ENCODE measurements around the gene ERMN. TPM values are rescaled to one million over a fixed set of nuclear protein-coding genes. Genes with fewer than 3 reads are reported as not detected.
"Not testable (repeated sequence)": the region's sequence is repeated elsewhere in the genome, so short reads cannot be mapped to it uniquely, and the experiment has no call there.

The ERMN gene, protein sequence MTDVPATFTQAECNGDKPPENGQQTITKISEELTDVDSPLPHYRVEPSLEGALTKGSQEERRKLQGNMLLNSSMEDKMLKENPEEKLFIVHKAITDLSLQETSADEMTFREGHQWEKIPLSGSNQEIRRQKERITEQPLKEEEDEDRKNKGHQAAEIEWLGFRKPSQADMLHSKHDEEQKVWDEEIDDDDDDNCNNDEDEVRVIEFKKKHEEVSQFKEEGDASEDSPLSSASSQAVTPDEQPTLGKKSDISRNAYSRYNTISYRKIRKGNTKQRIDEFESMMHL
- total RNA-seq (2014; rRNA removed; shearing (Covaris generic); ENCODE audit: low replicate concordance): not detected in 2 replicates

DNA sequence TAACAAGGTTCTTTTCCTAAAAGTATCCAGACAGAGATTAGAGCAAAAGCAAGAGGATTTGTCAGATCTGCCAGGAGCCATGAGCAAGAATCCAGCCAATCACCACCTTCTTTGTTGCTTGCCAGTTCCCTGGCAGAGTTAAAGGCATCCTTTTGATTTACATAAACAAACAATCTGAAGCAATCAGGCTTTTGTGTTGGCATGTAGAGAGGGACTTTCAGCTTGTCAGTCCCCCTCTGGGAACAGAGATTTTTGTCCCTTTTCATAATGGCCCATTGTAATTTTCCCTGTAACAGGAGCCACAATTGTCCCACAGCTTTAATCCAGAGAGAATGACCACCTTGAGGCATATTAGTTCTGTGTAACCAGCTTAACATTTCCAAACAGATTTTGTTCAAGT lies at the start of gene ERMN:
Gene ERMN, minus strand, starts transcription at position 39 of the 400 bp plus-strand sequence. CDS start 182 bp downstream, outside the sequence.
- DNase-seq (ENCODE audit: low read depth): no peak

DNA sequence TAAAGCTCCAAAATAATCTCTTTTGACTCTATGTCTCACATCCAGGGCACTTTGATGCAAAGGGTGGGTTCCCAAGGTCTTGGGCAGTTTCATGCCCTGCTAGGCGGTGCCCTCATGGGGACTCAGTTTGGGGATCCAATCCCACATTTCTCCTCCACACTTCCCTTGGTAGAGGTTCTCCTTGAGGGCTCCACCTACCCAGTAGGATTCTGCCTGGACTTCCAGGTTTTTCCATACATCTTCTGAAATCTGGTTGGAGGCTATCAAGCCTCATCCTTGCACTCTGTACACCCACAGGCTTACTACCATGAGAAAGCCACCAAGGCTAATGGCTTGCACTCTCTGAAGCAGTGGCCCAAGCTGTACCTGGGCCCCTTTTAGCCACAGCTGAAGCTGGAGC lies 49.8 kb upstream of the ERMN start:
- in situ Hi-C loops (cut with HindIII; ENCODE audit: low pct_unique_long_range_greater_than_20kb, low sequenced_read_pairs): no loop called here
- no peak for DNase-seq (ENCODE audit: low read depth)

More for the DNA sequence above, at the start of gene ERMN:
- in situ Hi-C loops (cut with HindIII; ENCODE audit: low pct_unique_long_range_greater_than_20kb, low sequenced_read_pairs): no loop called here

GRCh38 chr2:157368508-157368907 lies 42.9 kb upstream of the ERMN start:
- in situ Hi-C loops (cut with HindIII; ENCODE audit: low pct_unique_long_range_greater_than_20kb, low sequenced_read_pairs); DNase-seq (ENCODE audit: low read depth): not testable (repeated sequence)

GRCh38 chr2:157367704-157368103 lies 42.1 kb upstream of the ERMN start:
- DNase-seq (ENCODE audit: low read depth): no peak
- in situ Hi-C loops (cut with HindIII; ENCODE audit: low pct_unique_long_range_greater_than_20kb, low sequenced_read_pairs): no loop called here

DNA sequence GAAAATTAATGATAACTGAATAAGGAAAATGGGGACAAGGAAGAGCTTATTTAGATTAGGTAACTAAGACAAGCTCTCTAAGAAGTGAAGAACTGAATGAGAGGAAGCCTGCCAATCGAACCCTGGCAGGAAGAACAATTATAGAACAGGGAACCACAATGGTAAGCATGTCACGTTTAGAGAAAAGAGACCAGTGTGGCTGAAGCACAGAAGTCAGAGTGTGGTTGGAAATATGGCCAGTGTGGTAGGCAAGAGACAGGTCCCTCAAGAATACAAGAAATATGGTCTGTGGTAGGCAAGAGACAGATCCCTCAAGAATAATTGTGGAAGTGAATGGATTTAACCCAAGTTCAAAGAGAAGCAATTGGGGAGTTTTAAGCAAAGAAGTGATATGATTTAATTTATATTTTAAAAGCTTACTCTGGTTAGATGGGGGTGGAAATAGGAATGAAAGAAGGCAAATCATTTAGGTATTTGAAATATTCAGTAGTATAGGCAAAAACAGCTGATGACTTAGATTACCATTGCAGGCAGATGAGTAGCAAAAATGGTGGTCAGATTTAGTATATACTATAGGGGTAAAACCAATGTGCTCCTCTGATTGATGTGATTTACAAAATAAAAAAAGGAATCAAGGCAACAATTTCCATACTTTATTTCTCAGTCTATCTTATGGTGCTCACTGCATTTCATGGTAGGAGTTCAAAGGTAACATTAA lies 38.8 kb upstream of the ERMN start:
- in situ Hi-C loops (cut with HindIII; ENCODE audit: low pct_unique_long_range_greater_than_20kb, low sequenced_read_pairs): no loop called here
- DNase-seq (ENCODE audit: low read depth): no peak

DNA sequence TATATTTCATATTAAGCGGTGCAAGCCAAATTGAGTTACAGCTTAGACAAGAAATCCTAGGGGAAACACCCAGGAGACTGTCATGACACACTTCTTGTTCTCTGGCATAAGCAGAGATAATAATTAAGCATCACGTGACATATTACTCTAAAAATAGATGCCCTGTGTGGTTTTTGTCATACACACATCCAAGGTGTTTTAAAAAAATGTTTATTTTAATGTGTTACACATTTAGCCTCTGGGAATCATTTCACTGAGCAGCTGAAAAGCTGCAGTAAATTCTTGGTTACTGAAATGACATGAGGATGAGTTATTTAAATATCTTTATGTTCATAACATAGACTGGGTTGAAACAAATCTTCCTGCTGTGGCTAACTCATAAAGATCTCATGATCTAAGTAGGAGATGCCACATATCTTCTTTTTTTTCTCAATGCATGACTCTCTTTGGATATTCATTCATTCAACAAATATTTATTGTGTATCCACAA lies 38.0 kb upstream of the ERMN start:
- in situ Hi-C loops (cut with HindIII; ENCODE audit: low pct_unique_long_range_greater_than_20kb, low sequenced_read_pairs): no loop called here
- peak; percentile 41 for DNase-seq (ENCODE audit: low read depth)

DNA sequence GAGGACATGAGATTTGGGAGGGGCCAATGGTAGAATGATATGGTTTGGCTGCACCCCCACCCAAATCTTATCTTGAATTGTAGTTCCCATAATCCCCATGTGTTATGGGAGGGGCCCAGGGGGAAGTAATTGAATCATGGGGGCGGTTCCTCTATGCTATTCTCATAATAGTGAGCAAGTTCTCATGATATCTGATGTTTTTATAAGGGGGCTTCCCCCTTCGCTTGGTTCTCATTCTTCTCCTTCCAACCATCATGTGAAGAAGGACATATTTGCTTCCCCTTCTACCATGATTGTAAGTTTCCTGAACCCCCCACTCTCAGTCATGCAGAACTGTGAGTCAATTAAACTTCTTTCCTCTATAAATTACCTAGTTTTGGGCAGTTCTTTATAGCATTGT lies 37.0 kb upstream of the ERMN start:
- in situ Hi-C loops (cut with HindIII; ENCODE audit: low pct_unique_long_range_greater_than_20kb, low sequenced_read_pairs): no loop called here
- DNase-seq (ENCODE audit: low read depth): no peak

DNA sequence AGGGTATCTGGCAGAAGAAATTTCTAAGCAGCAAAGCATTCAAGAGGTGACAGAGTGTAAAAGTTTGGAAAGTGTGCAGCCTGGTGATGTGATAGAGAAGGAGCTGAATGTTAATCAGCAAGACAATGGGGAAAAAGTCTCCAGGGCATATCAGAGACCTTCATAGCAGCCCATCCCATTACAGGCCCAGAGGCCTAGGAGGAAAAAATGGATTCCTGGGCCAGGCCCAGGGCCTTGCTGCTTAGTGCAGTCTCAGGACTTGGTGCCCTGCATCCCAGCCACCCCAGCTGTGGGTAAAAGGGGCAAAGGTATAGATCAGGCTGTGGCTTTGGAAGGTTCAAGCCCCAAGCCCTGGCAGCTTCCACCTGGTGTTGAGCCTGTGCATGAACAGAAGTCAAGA lies 35.9 kb upstream of the ERMN start:
- in situ Hi-C loops (cut with HindIII; ENCODE audit: low pct_unique_long_range_greater_than_20kb, low sequenced_read_pairs): no loop called here
- DNase-seq (ENCODE audit: low read depth): no peak

DNA sequence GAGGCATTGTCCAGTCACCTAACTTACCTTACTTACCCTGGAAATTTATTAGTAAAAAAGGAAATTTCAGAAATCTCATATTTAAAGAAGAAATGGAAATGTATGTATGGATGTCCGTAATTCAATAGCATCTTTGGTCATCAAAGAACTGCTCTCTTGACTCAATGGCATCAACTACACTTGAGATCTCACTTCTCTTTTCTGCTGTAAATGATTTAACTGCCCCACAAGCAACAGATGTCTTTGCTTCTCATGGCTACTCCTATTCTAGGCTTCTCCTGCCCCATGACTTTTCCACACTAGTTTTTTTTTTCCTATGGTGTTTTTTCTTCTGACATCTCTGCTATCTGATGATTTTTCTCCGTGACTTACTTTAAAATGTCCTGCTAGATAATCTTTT lies 34.0 kb upstream of the ERMN start:
- in situ Hi-C loops (cut with HindIII; ENCODE audit: low pct_unique_long_range_greater_than_20kb, low sequenced_read_pairs): no loop called here
- no peak for DNase-seq (ENCODE audit: low read depth)

- DNase-seq (ENCODE audit: low read depth): no peak
- in situ Hi-C loops (cut with HindIII; ENCODE audit: low pct_unique_long_range_greater_than_20kb, low sequenced_read_pairs): no loop called here
These were observed 30.0 kb upstream of the ERMN start for GRCh38 chr2:157355618-157356017.

DNA sequence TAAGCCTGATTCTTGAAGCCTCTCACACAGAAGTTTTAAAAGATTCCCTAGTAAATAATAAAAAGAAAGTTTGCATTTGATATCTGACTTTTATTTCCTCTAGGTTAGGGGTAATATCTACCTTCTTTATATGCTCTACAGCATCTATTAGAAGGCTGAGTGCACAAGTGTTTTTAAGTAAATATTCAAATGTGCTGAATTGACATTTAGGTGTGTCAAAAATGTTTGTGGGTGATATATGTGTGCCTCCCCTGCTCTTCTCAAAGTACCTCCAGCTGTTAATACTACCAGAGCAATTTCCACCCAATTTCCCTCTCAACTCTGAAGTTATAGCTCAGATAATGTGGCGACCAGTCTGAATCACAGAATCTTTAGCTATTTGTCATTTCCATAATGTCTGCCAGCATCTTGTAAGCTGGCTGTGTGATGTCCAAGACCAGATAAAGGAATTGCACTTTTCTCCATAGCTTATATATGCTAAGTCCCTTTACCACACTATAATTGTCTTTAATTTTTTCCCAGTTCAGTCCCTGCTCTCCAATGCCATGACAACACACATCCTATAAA lies 24.4 kb upstream of the ERMN start:
- in situ Hi-C loops (cut with HindIII; ENCODE audit: low pct_unique_long_range_greater_than_20kb, low sequenced_read_pairs): no loop called here
- DNase-seq (ENCODE audit: low read depth): no peak

DNA sequence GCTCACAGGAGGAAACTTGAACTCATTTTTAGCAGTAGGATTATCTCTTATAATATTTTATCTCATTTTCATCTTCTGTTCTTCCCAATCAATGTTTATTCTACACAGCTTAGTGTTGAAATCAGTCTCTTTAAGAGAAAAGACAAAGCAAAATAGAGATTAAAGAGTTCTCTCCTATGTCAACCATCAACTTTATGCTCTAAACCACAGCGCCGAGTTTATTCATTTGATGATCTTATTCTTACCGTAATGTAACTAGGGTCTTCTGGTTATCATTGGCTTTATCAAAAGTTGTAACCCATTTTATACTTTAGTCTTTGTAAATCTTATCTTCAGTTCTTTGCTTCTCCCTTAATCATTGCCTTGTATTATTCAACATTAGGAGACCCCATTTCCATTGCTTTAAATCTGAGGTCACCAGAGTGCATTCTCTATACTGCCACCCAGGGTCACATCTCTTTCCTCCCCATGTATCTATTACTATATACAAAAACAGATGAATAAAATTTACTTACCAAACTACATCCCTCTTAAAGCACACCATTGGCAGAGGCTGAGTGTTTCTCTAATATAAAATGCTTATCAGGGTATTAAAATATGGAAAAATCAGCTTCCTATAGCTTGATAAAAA lies 22.8 kb upstream of the ERMN start:
- in situ Hi-C loops (cut with HindIII; ENCODE audit: low pct_unique_long_range_greater_than_20kb, low sequenced_read_pairs): no loop called here
- DNase-seq (ENCODE audit: low read depth): no peak

DNA sequence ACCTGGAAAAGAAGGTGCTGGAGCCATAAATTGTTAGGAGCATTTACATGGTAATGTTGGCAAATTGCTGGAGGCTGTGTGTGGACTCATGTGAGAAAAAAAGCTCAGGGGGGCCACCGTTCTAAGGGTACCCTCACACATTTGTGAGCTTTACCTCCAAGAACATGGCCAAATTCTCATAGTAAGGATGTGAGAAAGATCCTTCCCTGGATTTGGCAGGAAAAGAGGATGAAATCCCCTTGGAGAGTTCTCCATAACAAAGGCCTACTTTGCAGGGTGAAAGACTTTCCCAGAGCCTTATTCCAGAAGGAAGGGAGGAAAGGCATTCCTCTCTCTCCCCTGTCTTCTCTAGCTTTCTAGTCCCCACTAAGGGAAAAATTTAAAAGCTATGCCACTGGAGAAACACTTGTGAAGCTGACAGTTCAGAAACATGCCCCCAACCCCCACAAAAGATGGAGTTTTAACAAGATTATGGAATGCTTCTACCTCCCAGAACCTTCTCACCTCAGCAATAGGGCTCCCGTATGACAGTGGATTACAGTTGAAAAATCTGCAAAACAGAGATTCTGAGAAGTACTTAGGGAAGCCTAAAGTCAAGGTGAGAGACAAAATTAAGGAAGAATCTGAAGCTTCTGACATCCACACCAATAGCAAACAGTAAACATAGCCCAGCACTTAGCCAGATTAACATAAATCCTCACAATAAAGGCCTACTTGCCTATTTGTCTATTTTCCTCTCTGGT lies 20.2 kb upstream of the ERMN start:
- in situ Hi-C loops (cut with HindIII; ENCODE audit: low pct_unique_long_range_greater_than_20kb, low sequenced_read_pairs): no loop called here
- no peak for DNase-seq (ENCODE audit: low read depth)

GRCh38 chr2:157341381-157341780 lies 15.8 kb upstream of the ERMN start:
- in situ Hi-C loops (cut with HindIII; ENCODE audit: low pct_unique_long_range_greater_than_20kb, low sequenced_read_pairs); DNase-seq (ENCODE audit: low read depth): not testable (repeated sequence)

- DNase-seq (ENCODE audit: low read depth): no peak
- in situ Hi-C loops (cut with HindIII; ENCODE audit: low pct_unique_long_range_greater_than_20kb, low sequenced_read_pairs): no loop called here
These were observed 14.5 kb upstream of the ERMN start for GRCh38 chr2:157339965-157340655.

DNA sequence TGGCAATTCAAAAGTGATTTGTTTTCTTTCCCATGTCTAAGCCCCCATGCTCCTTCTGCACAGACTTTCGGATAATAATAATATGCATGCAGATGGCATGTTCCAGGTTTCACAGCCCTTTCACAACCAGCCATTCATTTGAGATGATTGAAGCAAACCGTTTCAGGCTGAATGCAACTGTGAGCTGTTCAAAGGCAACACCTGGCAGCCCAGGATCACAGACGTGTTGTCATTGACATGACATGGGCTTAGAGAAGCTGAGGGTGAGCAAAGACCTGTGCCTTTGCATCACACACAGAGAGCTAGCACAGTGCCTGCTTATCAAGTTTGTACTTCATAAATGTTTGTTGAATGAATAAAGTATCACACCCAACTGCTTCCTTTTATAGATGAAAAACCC lies 12.4 kb upstream of the ERMN start:
- DNase-seq (ENCODE audit: low read depth): no peak
- in situ Hi-C loops (cut with HindIII; ENCODE audit: low pct_unique_long_range_greater_than_20kb, low sequenced_read_pairs): no loop called here

GRCh38 chr2:157336137-157337010 lies 10.8 kb upstream of the ERMN start:
- DNase-seq (ENCODE audit: low read depth): peak; percentile 12
- in situ Hi-C loops (cut with HindIII; ENCODE audit: low pct_unique_long_range_greater_than_20kb, low sequenced_read_pairs): no loop called here
